CD4-positive, alpha-beta T cell (primary cell): ENCODE measurements around the gene KLC3. TPM values are rescaled to one million over a fixed set of nuclear protein-coding genes. Genes with fewer than 3 reads are reported as not detected.

Experiments
- ATAC-seq: fragments of 200-7000 bp; cut with Tn5 transposase; one replicate; pipeline ENCODE4 v1.10.0; 2022; ENCODE audit warnings: mild to moderate bottlenecking; ENCODE audit not compliant: poor library complexity
- CTCF ChIA-PET: fragments of 350-600 bp; sonication (Branson Sonifier 250); formaldehyde crosslinking; loops from one replicate; lab custom pipeline; 2021; ENCODE audit warnings: antibody characterized with exemption, inconsistent platforms; lab: Charles Lee
- POLR2A ChIA-PET: fragments of 350-600 bp; sonication (Branson Sonifier 250); formaldehyde crosslinking; loops from one replicate; lab custom pipeline; 2021; ENCODE audit warnings: antibody characterized with exemption, inconsistent platforms; lab: Charles Lee
- DNase-seq, 14 experiments: peaks; one replicate each; pipeline ENCODE4 v3.0.0-alpha.2; 2013 to 2020; ENCODE audit warnings: mixed read lengths in 2 of 14
- H3K27ac ChIP-seq, 2 donors: one replicate each; pipeline versions ENCODE4 v1.5.1 to v1.7.0; 2013; ENCODE audit warnings: low read length in 2 of 2, low read depth in 1 of 2, mild to moderate bottlenecking in 1 of 2
- H3K27me3 ChIP-seq, 2 experiments: 1 replicate in 1 of 2; 2 replicates in 1 of 2; pipeline versions ENCODE4 v1.6.1 to v1.7.0; 2013; ENCODE audit warnings: low read length in 2 of 2, control low read depth in 1 of 2, mild to moderate bottlenecking in 1 of 2, moderate library complexity in 1 of 2; ENCODE audit not compliant: insufficient read depth in 2 of 2, control insufficient read depth in 1 of 2
- H3K36me3 ChIP-seq: one replicate; pipeline ENCODE4 v1.6.1; 2013; ENCODE audit warnings: low read length, control low read depth; ENCODE audit not compliant: insufficient read depth
- H3K4me1 ChIP-seq: one replicate; pipeline ENCODE4 v1.6.1; 2013; ENCODE audit warnings: low read length, control low read depth; ENCODE audit not compliant: insufficient read depth
- H3K4me3 ChIP-seq: one replicate; pipeline ENCODE4 v1.5.1; 2013; ENCODE audit warnings: mild to moderate bottlenecking, low read length, moderate library complexity
- H3K9me3 ChIP-seq, 2 experiments: 1 replicate in 1 of 2; 2 replicates in 1 of 2; pipeline versions ENCODE4 v1.6.1 to v1.7.0; 2013; ENCODE audit warnings: low read length in 2 of 2, mild to moderate bottlenecking in 2 of 2, control low read depth in 1 of 2, moderate library complexity in 1 of 2; ENCODE audit not compliant: control insufficient read depth in 1 of 2, insufficient read depth in 1 of 2
- H3K27ac Mint-ChIP-seq: one replicate; pipeline ENCODE4 v1.8.0; 2020; ENCODE audit warnings: mixed read lengths
- H3K27me3 Mint-ChIP-seq: one replicate; pipeline ENCODE4 v1.8.0; 2021; ENCODE audit warnings: mixed read lengths
- H3K36me3 Mint-ChIP-seq: one replicate; pipeline ENCODE4 v1.8.0; 2021; ENCODE audit warnings: low read depth, mixed read lengths
- H3K4me1 Mint-ChIP-seq: one replicate; pipeline ENCODE4 v1.8.0; 2021; ENCODE audit warnings: low read depth, mixed read lengths
- H3K4me3 Mint-ChIP-seq: one replicate; pipeline ENCODE4 v1.8.0; 2020; ENCODE audit warnings: mild to moderate bottlenecking, mixed read lengths
- H3K9me3 Mint-ChIP-seq: one replicate; pipeline ENCODE4 v1.8.0; 2020; ENCODE audit warnings: mixed read lengths
- CTCF ChIP-seq: fragments of 200-600 bp; IDR thresholded peaks from one replicate; pipeline ENCODE4 v1.8.0; 2022; ENCODE audit warnings: antibody characterized with exemption, mild to moderate bottlenecking
- intact Hi-C, 2 experiments: fragments of 100-400 bp; cut with DNase I in 1 of 2; cut with micrococcal nuclease in 1 of 2; formaldehyde crosslinking; loops; one replicate each; pipeline versions ENCODE4 v1.15.1 to v1.9.0; 2023 to 2025; cut with DNase I, micrococcal nuclease
- total RNA-seq, 174 experiments: library from RNA in 2 of 174; stranded (reverse) in 2 of 174; gene quantifications; one replicate each; pipeline ENCODE4 v1.2.3 and lab custom pipeline; 2021 to 2026

Gene KLC3
- total RNA-seq, 2 experiments from 2014 or later = not detected

GRCh38 chr19:45400192-45400591 is 59.6 kb downstream of the KLC3 start:
- Mint-ChIP-seq H3K4me3 (no peak overlapping the region), H3K36me3 (no peaks in the 10 kb centered on the region), H3K27ac (no peak overlapping the region), H3K4me1 (peaks cover 28% of the 10 kb centered on the region), H3K27me3 (peaks cover 75% of the 10 kb centered on the region), H3K9me3 (no peaks in the 10 kb centered on the region)
- Histone ChIP-seq H3K4me1 (peaks cover 41% of the 10 kb centered on the region), H3K36me3 (no peaks in the 10 kb centered on the region), H3K27me3 (peaks cover 43 to 49% of the 10 kb centered on the region in 2 experiments), H3K27ac (no peak overlapping the region), H3K9me3 (peaks cover 0 to 10% of the 10 kb centered on the region in 2 experiments), H3K4me3 (no peak overlapping the region)
- TF ChIP-seq CTCF = no peak
- intact Hi-C loops = loop anchor here in 1 of 2 experiments (10.0 kb wide), 2 partner anchors 145 to 465 kb away; partner anchors contain the start of genes FOXA3, MARK4 and SYMPK
- DNase-seq (no peak), ATAC-seq (no peak)
- ChIA-PET POLR2A (no interaction called here), CTCF (interaction anchor here (0.6 to 1.0 kb wide), 2 partner anchors 79 to 946 kb away, joined by 4 to 5 read pairs; no protein-coding TSS in a partner anchor)

Other genes with a start within 250 kb of the KLC3 start
- 10 to 100 TPM; 17.2 to 19.6 TPM for gene PPP1R37, start 247.6 kb upstream of the KLC3 start, total RNA-seq
- under 1 TPM; 0.73 to 0.91 TPM for gene NKPD1, start 179.8 kb upstream of the KLC3 start, total RNA-seq
- 10 to 100 TPM; 32.0 to 38.8 TPM for gene TRAPPC6A, start 162.5 kb upstream of the KLC3 start, total RNA-seq
- 10 to 100 TPM; 14.7 to 18.8 TPM for gene BLOC1S3, start 162.0 kb upstream of the KLC3 start, total RNA-seq
- not detected for gene EXOC3L2, start 95.3 kb upstream of the KLC3 start, total RNA-seq
- 10 to 100 TPM; 18.1 to 19.8 TPM for gene MARK4, start 89.5 kb upstream of the KLC3 start, total RNA-seq
- not detected for gene CKM, start 17.9 kb upstream of the KLC3 start, total RNA-seq
- gene ERCC2, start 29.8 kb downstream of the KLC3 start, total RNA-seq = 1 to 10 TPM; 8.7 to 9.6 TPM
- 1 to 10 TPM; 1.5 to 3.7 TPM for gene PPP1R13L, start 64.3 kb downstream of the KLC3 start, total RNA-seq
- under 1 TPM; 0.16 to 0.28 TPM for gene POLR1G, start 65.9 kb downstream of the KLC3 start, total RNA-seq
- 10 to 100 TPM; 32.5 to 32.6 TPM for gene ERCC1, start 83.2 kb downstream of the KLC3 start, total RNA-seq
- gene FOSB, start 127.2 kb downstream of the KLC3 start, total RNA-seq = 100 to 1,000 TPM; 422 to 424 TPM
- gene RTN2, start 156.3 kb downstream of the KLC3 start, total RNA-seq = under 1 TPM; 0.60 to 0.70 TPM
- gene PPM1N, start 157.7 kb downstream of the KLC3 start, total RNA-seq = 1 to 10 TPM; 3.3 to 3.5 TPM
- gene VASP, start 166.7 kb downstream of the KLC3 start, total RNA-seq = 10 to 100 TPM; 49.9 to 55.5 TPM
- gene OPA3, start 244.1 kb downstream of the KLC3 start, total RNA-seq = 1 to 10 TPM; 3.1 to 3.2 TPM